Measurements from ENCODE around the gene GATAD2A. TPM values are rescaled to one million over a fixed set of nuclear protein-coding genes. Genes with fewer than 3 reads are reported as not detected.

Gene GATAD2A
- total and polyA plus RNA-seq, 8 donors, result 9.3 to 119 (median 20.2) TPM

DNA sequence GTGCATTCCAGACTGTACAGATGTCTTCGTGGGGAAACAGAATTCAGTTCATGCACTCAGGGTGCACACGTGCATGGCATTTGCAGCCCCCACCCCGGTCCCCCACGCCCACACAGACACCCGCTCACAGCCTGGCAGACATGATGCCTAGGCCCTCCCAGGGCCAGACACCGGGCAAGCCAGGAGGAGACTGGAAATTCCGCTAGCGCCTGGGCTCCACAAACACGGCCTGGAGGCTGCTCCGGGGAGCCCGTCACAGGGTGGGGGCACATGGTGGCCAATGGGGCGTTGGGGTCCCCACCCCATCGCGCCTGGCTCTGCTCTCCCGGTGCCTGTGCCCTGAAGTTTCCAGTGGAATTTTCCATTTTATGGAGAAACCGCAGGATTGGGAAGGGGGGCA is 136.1 kb downstream of the GATAD2A start:
- WGBS, 5 donors, result 63 to 83% (median 80%) methylated on average over 10 to 16 of the region's 16 CpGs
- no peaks in the 10 kb centered on the region for H3K36me3 ChIP-seq
- peaks cover 24 to 50% (median 44%) of the 10 kb centered on the region in 4 donors for H3K4me1 ChIP-seq
- DNase-seq, result no peak
- intact Hi-C loops (cut with DNase I; ENCODE audit: low total_unique reads), result no loop called here
- no peak overlapping the region for H3K27ac ChIP-seq
- no peak overlapping the region for H3K4me3 ChIP-seq
- peaks cover 0 to 9% (median 0%) of the 10 kb centered on the region in 4 donors for H3K9me3 ChIP-seq
- no peak for TF ChIP-seq EP300 (IDR thresholded peaks at IDR 0.05)
- TF ChIP-seq, protein P1, sequence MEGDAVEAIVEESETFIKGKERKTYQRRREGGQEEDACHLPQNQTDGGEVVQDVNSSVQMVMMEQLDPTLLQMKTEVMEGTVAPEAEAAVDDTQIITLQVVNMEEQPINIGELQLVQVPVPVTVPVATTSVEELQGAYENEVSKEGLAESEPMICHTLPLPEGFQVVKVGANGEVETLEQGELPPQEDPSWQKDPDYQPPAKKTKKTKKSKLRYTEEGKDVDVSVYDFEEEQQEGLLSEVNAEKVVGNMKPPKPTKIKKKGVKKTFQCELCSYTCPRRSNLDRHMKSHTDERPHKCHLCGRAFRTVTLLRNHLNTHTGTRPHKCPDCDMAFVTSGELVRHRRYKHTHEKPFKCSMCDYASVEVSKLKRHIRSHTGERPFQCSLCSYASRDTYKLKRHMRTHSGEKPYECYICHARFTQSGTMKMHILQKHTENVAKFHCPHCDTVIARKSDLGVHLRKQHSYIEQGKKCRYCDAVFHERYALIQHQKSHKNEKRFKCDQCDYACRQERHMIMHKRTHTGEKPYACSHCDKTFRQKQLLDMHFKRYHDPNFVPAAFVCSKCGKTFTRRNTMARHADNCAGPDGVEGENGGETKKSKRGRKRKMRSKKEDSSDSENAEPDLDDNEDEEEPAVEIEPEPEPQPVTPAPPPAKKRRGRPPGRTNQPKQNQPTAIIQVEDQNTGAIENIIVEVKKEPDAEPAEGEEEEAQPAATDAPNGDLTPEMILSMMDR (IDR thresholded peaks at IDR 0.05), result no peak
- TF ChIP-seq POLR2A (IDR thresholded peaks at IDR 0.05), result no peak
- no peak for TF ChIP-seq POLR2AphosphoS5 (IDR thresholded peaks at IDR 0.05)
- peaks cover 16 to 100% (median 54%) of the 10 kb centered on the region in 3 donors for H3K27me3 ChIP-seq

DNA sequence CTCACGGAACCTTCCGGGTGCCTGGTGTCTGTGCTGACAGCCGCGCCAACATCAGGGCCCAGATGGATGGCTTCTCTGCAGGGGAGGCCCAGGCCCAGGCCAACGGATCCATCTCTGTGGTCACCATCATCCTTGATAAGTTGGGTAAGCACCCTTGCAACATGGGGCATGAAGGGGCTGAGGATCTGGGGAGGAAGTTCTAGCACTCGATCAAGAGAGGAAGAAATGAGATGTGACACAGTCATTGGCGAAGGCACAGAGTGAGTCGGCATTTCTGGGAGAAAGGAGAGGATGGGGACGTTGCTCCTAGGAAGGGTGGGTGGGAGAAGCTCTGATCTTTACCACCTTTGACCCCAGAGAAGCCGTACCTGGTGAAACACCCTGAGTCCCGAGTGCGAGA is 137.0 kb downstream of the GATAD2A start:
- no peak overlapping the region for H3K27ac ChIP-seq
- peaks cover 24 to 47% (median 41%) of the 10 kb centered on the region in 4 donors for H3K4me1 ChIP-seq
- WGBS, 5 donors, result 71 to 88% (median 83%) methylated on average over 11 to 12 of the region's 12 CpGs
- no peaks in the 10 kb centered on the region for H3K36me3 ChIP-seq
- no peak for TF ChIP-seq EP300 (IDR thresholded peaks at IDR 0.05)
- no peak for TF ChIP-seq POLR2A (IDR thresholded peaks at IDR 0.05)
- TF ChIP-seq POLR2AphosphoS5 (IDR thresholded peaks at IDR 0.05), result no peak
- TF ChIP-seq, protein P1 (IDR thresholded peaks at IDR 0.05), result no peak
- intact Hi-C loops (cut with DNase I; ENCODE audit: low total_unique reads), result no loop called here
- no peak for DNase-seq
- H3K9me3 ChIP-seq, result peaks cover 0 to 9% (median 0%) of the 10 kb centered on the region in 4 donors
- peaks cover 16 to 100% (median 47%) of the 10 kb centered on the region in 3 donors for H3K27me3 ChIP-seq
- H3K4me3 ChIP-seq, result no peak overlapping the region

DNA sequence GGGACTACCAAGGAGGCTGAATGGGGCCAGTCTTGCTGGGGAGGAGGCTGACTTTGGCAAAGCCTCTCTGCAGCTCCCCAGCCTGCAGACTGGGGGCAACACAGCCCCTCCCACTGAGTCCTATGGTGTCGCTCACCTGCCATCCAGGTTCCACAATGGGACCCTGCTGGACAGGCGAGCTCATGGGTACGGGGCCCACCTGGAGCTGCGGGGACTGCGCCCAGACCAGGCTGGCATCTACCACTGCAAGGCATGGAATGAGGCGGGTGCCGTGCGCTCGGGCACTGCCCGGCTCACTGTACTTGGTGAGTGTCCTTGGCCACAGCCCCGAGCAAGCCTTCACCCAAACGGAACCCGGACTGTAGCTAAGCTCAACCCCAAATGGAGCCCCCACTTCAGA is 137.6 kb downstream of the GATAD2A start:
- 77 to 96% (median 93%) methylated on average over 3 to 13 of the region's 13 CpGs for WGBS, 5 donors
- Histone ChIP-seq H3K27me3 (peaks cover 16 to 100% (median 46%) of the 10 kb centered on the region in 3 donors), H3K4me1 (peaks cover 22 to 42% (median 35%) of the 10 kb centered on the region in 4 donors), H3K27ac (no peak overlapping the region), H3K4me3 (no peak overlapping the region), H3K36me3 (no peaks in the 10 kb centered on the region), H3K9me3 (peaks cover 0 to 9% (median 0%) of the 10 kb centered on the region in 4 donors)
- no peak for DNase-seq
- intact Hi-C loops (cut with DNase I; ENCODE audit: low total_unique reads), result no loop called here
- TF ChIP-seq POLR2AphosphoS5 (IDR thresholded peaks at IDR 0.05), result no peak
- TF ChIP-seq, protein P1 (IDR thresholded peaks at IDR 0.05), result no peak
- TF ChIP-seq EP300 (IDR thresholded peaks at IDR 0.05), result no peak
- no peak for TF ChIP-seq POLR2A (IDR thresholded peaks at IDR 0.05)

DNA sequence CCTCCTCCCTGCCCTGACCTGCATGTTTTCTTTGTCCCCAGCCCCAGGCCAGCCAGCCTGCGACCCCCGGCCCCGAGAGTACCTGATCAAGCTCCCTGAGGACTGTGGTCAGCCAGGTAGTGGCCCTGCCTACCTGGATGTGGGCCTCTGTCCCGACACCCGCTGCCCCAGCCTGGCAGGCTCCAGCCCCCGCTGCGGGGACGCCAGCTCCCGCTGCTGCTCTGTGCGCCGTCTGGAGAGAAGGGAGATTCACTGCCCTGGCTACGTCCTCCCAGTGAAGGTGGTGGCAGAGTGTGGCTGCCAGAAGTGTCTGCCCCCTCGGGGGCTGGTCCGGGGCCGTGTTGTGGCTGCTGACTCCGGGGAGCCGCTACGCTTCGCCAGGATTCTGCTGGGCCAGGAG is 138.2 kb downstream of the GATAD2A start:
- H3K9me3 ChIP-seq, result peaks cover 0 to 9% (median 0%) of the 10 kb centered on the region in 4 donors
- H3K4me1 ChIP-seq, result peaks cover 16 to 37% (median 30%) of the 10 kb centered on the region in 4 donors
- intact Hi-C loops (cut with DNase I; ENCODE audit: low total_unique reads), result no loop called here
- DNase-seq, result no peak
- TF ChIP-seq POLR2AphosphoS5 (IDR thresholded peaks at IDR 0.05), result no peak
- no peak for TF ChIP-seq POLR2A (IDR thresholded peaks at IDR 0.05)
- TF ChIP-seq, protein P1 (IDR thresholded peaks at IDR 0.05), result no peak
- TF ChIP-seq EP300 (IDR thresholded peaks at IDR 0.05), result no peak
- no peaks in the 10 kb centered on the region for H3K36me3 ChIP-seq
- H3K27me3 ChIP-seq, result peaks cover 16 to 100% (median 45%) of the 10 kb centered on the region in 3 donors
- no peak overlapping the region for H3K27ac ChIP-seq
- H3K4me3 ChIP-seq, result no peak overlapping the region
- 89 to 93% (median 90%) methylated on average over 17 to 19 of the region's 19 CpGs; no CpG with 5 or more reads in 1 of the 5 donors for WGBS, 5 donors

Data from stomach (tissue), 9 donors.